Measurements from ENCODE around the gene BOD1.
A peak's percentile ranks its signal among the peaks of the same experiment; 100 is the strongest.

Gene BOD1

GRCh38 chr5:173573126-173573960 is 43.1 kb downstream of the BOD1 start:
- peak; percentile 66 for DNase-seq

- no peak for DNase-seq
Measured at GRCh38 chr5:173572431-173573125, 43.9 kb downstream of the BOD1 start.

GRCh38 chr5:173570321-173571090 is 45.9 kb downstream of the BOD1 start:
- no peak for DNase-seq

GRCh38 chr5:173568703-173569102 is 47.7 kb downstream of the BOD1 start:
- no peak for DNase-seq

- DNase-seq = no peak
Measured at GRCh38 chr5:173568128-173568527, 48.3 kb downstream of the BOD1 start.

GRCh38 chr5:173567548-173567947 is 48.9 kb downstream of the BOD1 start:
- no peak for DNase-seq

- no peak for DNase-seq
Measured at GRCh38 chr5:173565491-173566072, 50.9 kb downstream of the BOD1 start.

GRCh38 chr5:173564106-173564505 is 52.3 kb downstream of the BOD1 start:
- no peak for DNase-seq

GRCh38 chr5:173563246-173563645 is 53.2 kb downstream of the BOD1 start:
- no peak for DNase-seq

- DNase-seq = no peak
Measured at GRCh38 chr5:173562451-173562850, 54.0 kb downstream of the BOD1 start.
